ENCODE measurements around the gene UBE2D2.
A peak's percentile ranks its signal among the peaks of the same experiment; 100 is the strongest.

The UBE2D2 gene

GRCh38 chr5:139651853-139652787 is 91.0 kb downstream of the UBE2D2 start:
- CTCF ChIA-PET, result interaction anchor here (0.6 to 1.9 kb wide), 3 partner anchors 94 to 232 kb away, joined by 3 to 7 read pairs (median 5); no protein-coding TSS in a partner anchor
- DNase-seq (ENCODE audit: extremely low spot score), result peak; percentile 59
- TF ChIP-seq SP1 (IDR thresholded peaks at IDR 0.05) (no peak), NFRKB (IDR thresholded peaks at IDR 0.05) (no peak)
- POLR2A ChIA-PET, result no interaction called here

- ChIA-PET POLR2A (interaction anchor here (1.5 kb wide), 1 partner anchor 15 kb away, joined by 3 read pairs; no protein-coding TSS in a partner anchor), CTCF (no interaction called here)
- no peak for TF ChIP-seq BHLHE40 (IDR thresholded peaks at IDR 0.05; ENCODE audit: borderline replicate concordance)
- no peak for TF ChIP-seq HDGF (IDR thresholded peaks at IDR 0.05; ENCODE audit: borderline replicate concordance)
- no peak for TF ChIP-seq LEF1 (IDR thresholded peaks at IDR 0.05; ENCODE audit: borderline replicate concordance)
- TF ChIP-seq SUZ12 (IDR thresholded peaks at IDR 0.05), result no peak
- no peak for DNase-seq (ENCODE audit: extremely low spot score)
These were observed 91.7 kb downstream of the UBE2D2 start for GRCh38 chr5:139652788-139653241.

GRCh38 chr5:139653616-139654015 is 92.5 kb downstream of the UBE2D2 start:
- no peak for TF ChIP-seq ZNF384 (IDR thresholded peaks at IDR 0.05)
- no peak for TF ChIP-seq SP1 (IDR thresholded peaks at IDR 0.05)
- POLR2A ChIA-PET, result interaction anchor here (1.5 kb wide), 1 partner anchor 14 kb away, joined by 3 read pairs; no protein-coding TSS in a partner anchor
- no peak for DNase-seq (ENCODE audit: extremely low spot score)
- CTCF ChIA-PET, result interaction anchor here (0.6 kb wide), 1 partner anchor 18 kb away, joined by 3 read pairs; no protein-coding TSS in a partner anchor

- no peak for TF ChIP-seq PKNOX1 (IDR thresholded peaks at IDR 0.05)
- no peak for TF ChIP-seq BHLHE40 (IDR thresholded peaks at IDR 0.05; ENCODE audit: borderline replicate concordance)
- TF ChIP-seq ARNT (IDR thresholded peaks at IDR 0.05), result no peak
- no peak for TF ChIP-seq ZNF384 (IDR thresholded peaks at IDR 0.05)
- no peak for TF ChIP-seq ELF4 (IDR thresholded peaks at IDR 0.05)
- no peak for TF ChIP-seq SP1 (IDR thresholded peaks at IDR 0.05)
- TF ChIP-seq SUZ12 (IDR thresholded peaks at IDR 0.05), result no peak
- TF ChIP-seq FOXK2 (IDR thresholded peaks at IDR 0.05), result no peak
- TF ChIP-seq FOXM1 (IDR thresholded peaks at IDR 0.05; ENCODE audit: borderline replicate concordance), result no peak
- TF ChIP-seq L3MBTL2 (conservative IDR thresholded peaks at IDR 0.05), result no peak
- TF ChIP-seq TARDBP (IDR thresholded peaks at IDR 0.05), result no peak
- TF ChIP-seq LEF1 (IDR thresholded peaks at IDR 0.05; ENCODE audit: borderline replicate concordance), result no peak
- no peak for TF ChIP-seq CTBP1 (IDR thresholded peaks at IDR 0.05; ENCODE audit: borderline replicate concordance)
- no peak for TF ChIP-seq FOXA1 (IDR thresholded peaks at IDR 0.05)
- TF ChIP-seq NFRKB (IDR thresholded peaks at IDR 0.05), result no peak
- no peak for TF ChIP-seq HDGF (IDR thresholded peaks at IDR 0.05; ENCODE audit: borderline replicate concordance)
- POLR2A ChIA-PET, result interaction anchor here (1.3 to 1.5 kb wide), 2 partner anchors 10 to 13 kb away, joined by 3 read pairs; no protein-coding TSS in a partner anchor
- no peak for DNase-seq (ENCODE audit: extremely low spot score)
- CTCF ChIA-PET, result interaction anchor here (0.8 to 1.6 kb wide), 4 partner anchors 18 to 79 kb away, joined by 3 to 4 read pairs (median 3); no protein-coding TSS in a partner anchor
These were observed 93.3 kb downstream of the UBE2D2 start for GRCh38 chr5:139654464-139654863.

GRCh38 chr5:139654871-139655491 is 93.8 kb downstream of the UBE2D2 start:
- ChIA-PET CTCF (interaction anchor here (0.8 to 1.6 kb wide), 4 partner anchors 19 to 80 kb away, joined by 3 to 4 read pairs (median 3); no protein-coding TSS in a partner anchor), POLR2A (interaction anchor here (1.3 kb wide), 1 partner anchor 10 kb away, joined by 3 read pairs; no protein-coding TSS in a partner anchor)

More at GRCh38 chr5:139654871-139655491, 93.8 kb downstream of the UBE2D2 start:
- TF ChIP-seq CTBP1 (IDR thresholded peaks at IDR 0.05; ENCODE audit: borderline replicate concordance), result no peak
- TF ChIP-seq PKNOX1 (IDR thresholded peaks at IDR 0.05), result no peak
- no peak for TF ChIP-seq HDGF (IDR thresholded peaks at IDR 0.05; ENCODE audit: borderline replicate concordance)
- no peak for TF ChIP-seq LEF1 (IDR thresholded peaks at IDR 0.05; ENCODE audit: borderline replicate concordance)
- no peak for TF ChIP-seq L3MBTL2 (conservative IDR thresholded peaks at IDR 0.05)
- TF ChIP-seq ELF4 (IDR thresholded peaks at IDR 0.05), result no peak
- TF ChIP-seq SP1 (IDR thresholded peaks at IDR 0.05), result no peak
- TF ChIP-seq TARDBP (IDR thresholded peaks at IDR 0.05), result no peak
- no peak for TF ChIP-seq FOXM1 (IDR thresholded peaks at IDR 0.05; ENCODE audit: borderline replicate concordance)
- no peak for TF ChIP-seq SUZ12 (IDR thresholded peaks at IDR 0.05)
- TF ChIP-seq ARNT (IDR thresholded peaks at IDR 0.05), result no peak
- no peak for TF ChIP-seq ZNF384 (IDR thresholded peaks at IDR 0.05)
- no peak for DNase-seq (ENCODE audit: extremely low spot score)

All from HEK293T (cell line).